CD4-positive, alpha-beta T cell (primary cell): ENCODE measurements around the gene ATRAID. TPM values are rescaled to one million over a fixed set of nuclear protein-coding genes. Genes with fewer than 3 reads are reported as not detected.
"Not testable (repeated sequence)": the region's sequence is repeated elsewhere in the genome, so short reads cannot be mapped to it uniquely, and the experiment has no call there.

Experiments
- ATAC-seq: fragments of 200-7000 bp; cut with Tn5 transposase; one replicate; pipeline ENCODE4 v1.10.0; 2022; ENCODE audit warnings: mild to moderate bottlenecking; ENCODE audit not compliant: poor library complexity
- CTCF ChIA-PET: fragments of 350-600 bp; sonication (Branson Sonifier 250); formaldehyde crosslinking; loops from one replicate; lab custom pipeline; 2021; ENCODE audit warnings: antibody characterized with exemption, inconsistent platforms; lab: Charles Lee
- POLR2A ChIA-PET: fragments of 350-600 bp; sonication (Branson Sonifier 250); formaldehyde crosslinking; loops from one replicate; lab custom pipeline; 2021; ENCODE audit warnings: antibody characterized with exemption, inconsistent platforms; lab: Charles Lee
- DNase-seq, 14 experiments: peaks; one replicate each; pipeline ENCODE4 v3.0.0-alpha.2; 2013 to 2020; ENCODE audit warnings: mixed read lengths in 2 of 14
- H3K27ac ChIP-seq, 2 donors: one replicate each; pipeline versions ENCODE4 v1.5.1 to v1.7.0; 2013; ENCODE audit warnings: low read length in 2 of 2, low read depth in 1 of 2, mild to moderate bottlenecking in 1 of 2
- H3K27me3 ChIP-seq, 2 experiments: 1 replicate in 1 of 2; 2 replicates in 1 of 2; pipeline versions ENCODE4 v1.6.1 to v1.7.0; 2013; ENCODE audit warnings: low read length in 2 of 2, control low read depth in 1 of 2, mild to moderate bottlenecking in 1 of 2, moderate library complexity in 1 of 2; ENCODE audit not compliant: insufficient read depth in 2 of 2, control insufficient read depth in 1 of 2
- H3K36me3 ChIP-seq: one replicate; pipeline ENCODE4 v1.6.1; 2013; ENCODE audit warnings: low read length, control low read depth; ENCODE audit not compliant: insufficient read depth
- H3K4me1 ChIP-seq: one replicate; pipeline ENCODE4 v1.6.1; 2013; ENCODE audit warnings: low read length, control low read depth; ENCODE audit not compliant: insufficient read depth
- H3K4me3 ChIP-seq: one replicate; pipeline ENCODE4 v1.5.1; 2013; ENCODE audit warnings: mild to moderate bottlenecking, low read length, moderate library complexity
- H3K9me3 ChIP-seq, 2 experiments: 1 replicate in 1 of 2; 2 replicates in 1 of 2; pipeline versions ENCODE4 v1.6.1 to v1.7.0; 2013; ENCODE audit warnings: low read length in 2 of 2, mild to moderate bottlenecking in 2 of 2, control low read depth in 1 of 2, moderate library complexity in 1 of 2; ENCODE audit not compliant: control insufficient read depth in 1 of 2, insufficient read depth in 1 of 2
- H3K27ac Mint-ChIP-seq: one replicate; pipeline ENCODE4 v1.8.0; 2020; ENCODE audit warnings: mixed read lengths
- H3K27me3 Mint-ChIP-seq: one replicate; pipeline ENCODE4 v1.8.0; 2021; ENCODE audit warnings: mixed read lengths
- H3K36me3 Mint-ChIP-seq: one replicate; pipeline ENCODE4 v1.8.0; 2021; ENCODE audit warnings: low read depth, mixed read lengths
- H3K4me1 Mint-ChIP-seq: one replicate; pipeline ENCODE4 v1.8.0; 2021; ENCODE audit warnings: low read depth, mixed read lengths
- H3K4me3 Mint-ChIP-seq: one replicate; pipeline ENCODE4 v1.8.0; 2020; ENCODE audit warnings: mild to moderate bottlenecking, mixed read lengths
- H3K9me3 Mint-ChIP-seq: one replicate; pipeline ENCODE4 v1.8.0; 2020; ENCODE audit warnings: mixed read lengths
- CTCF ChIP-seq: fragments of 200-600 bp; IDR thresholded peaks from one replicate; pipeline ENCODE4 v1.8.0; 2022; ENCODE audit warnings: antibody characterized with exemption, mild to moderate bottlenecking
- intact Hi-C, 2 experiments: fragments of 100-400 bp; cut with DNase I in 1 of 2; cut with micrococcal nuclease in 1 of 2; formaldehyde crosslinking; loops; one replicate each; pipeline versions ENCODE4 v1.15.1 to v1.9.0; 2023 to 2025; cut with DNase I, micrococcal nuclease
- total RNA-seq, 174 experiments: library from RNA in 2 of 174; stranded (reverse) in 2 of 174; gene quantifications; one replicate each; pipeline ENCODE4 v1.2.3 and lab custom pipeline; 2021 to 2026

Gene ATRAID
- total RNA-seq, 2 experiments from 2014 or later = 79.1 to 82.5 TPM

GRCh38 chr2:27174638-27175037 is 37.2 kb upstream of the ATRAID start:
- H3K27ac Mint-ChIP-seq = no peak overlapping the region
- peaks cover 3 to 7% of the 10 kb centered on the region in 2 experiments for H3K27me3 ChIP-seq
- intact Hi-C loops = no loop called here
- H3K27me3 Mint-ChIP-seq = peaks cover 45% of the 10 kb centered on the region
- H3K4me1 ChIP-seq = peaks cover 8% of the 10 kb centered on the region
- H3K4me1 Mint-ChIP-seq = peaks cover 4% of the 10 kb centered on the region
- no peaks in the 10 kb centered on the region for H3K9me3 Mint-ChIP-seq
- H3K36me3 Mint-ChIP-seq = no peaks in the 10 kb centered on the region
- H3K27ac ChIP-seq = no peak overlapping the region
- ChIA-PET POLR2A (no interaction called here), CTCF (no interaction called here)
- no peak for TF ChIP-seq CTCF
- H3K9me3 ChIP-seq = no peaks in the 10 kb centered on the region
- no peaks in the 10 kb centered on the region for H3K36me3 ChIP-seq
- H3K4me3 Mint-ChIP-seq = no peak overlapping the region
- DNase-seq = no peak
- no peak overlapping the region for H3K4me3 ChIP-seq
- no peak for ATAC-seq

- Histone ChIP-seq H3K4me3 (no peak overlapping the region), H3K4me1 (peaks cover under 1% of the 10 kb centered on the region), H3K9me3 (no peaks in the 10 kb centered on the region), H3K36me3 (no peaks in the 10 kb centered on the region), H3K27ac (no peak overlapping the region), H3K27me3 (peaks cover 0 to 5% of the 10 kb centered on the region in 2 experiments)
- ChIA-PET POLR2A (no interaction called here), CTCF (no interaction called here)
- no peaks in the 10 kb centered on the region for H3K9me3 Mint-ChIP-seq
- no peak overlapping the region for H3K27ac Mint-ChIP-seq
- H3K4me1 Mint-ChIP-seq = no peaks in the 10 kb centered on the region
- no peak for TF ChIP-seq CTCF
- no peak for DNase-seq
- intact Hi-C loops = no loop called here
- ATAC-seq = no peak
- H3K4me3 Mint-ChIP-seq = no peak overlapping the region
- H3K27me3 Mint-ChIP-seq = peaks cover 43% of the 10 kb centered on the region
- no peaks in the 10 kb centered on the region for H3K36me3 Mint-ChIP-seq
These were observed 36.5 kb upstream of the ATRAID start for GRCh38 chr2:27175330-27175729.

GRCh38 chr2:27175781-27176180 is 36.1 kb upstream of the ATRAID start:
- H3K36me3 Mint-ChIP-seq, ATAC-seq, H3K27ac ChIP-seq, CTCF ChIA-PET, H3K4me1 ChIP-seq, intact Hi-C loops, H3K27me3 ChIP-seq, H3K27ac Mint-ChIP-seq, H3K4me1 Mint-ChIP-seq, H3K4me3 ChIP-seq, H3K9me3 Mint-ChIP-seq, H3K9me3 ChIP-seq, DNase-seq, POLR2A ChIA-PET, H3K36me3 ChIP-seq, H3K4me3 Mint-ChIP-seq: not testable (repeated sequence)
- peaks cover 42% of the 10 kb centered on the region for H3K27me3 Mint-ChIP-seq
